Endometrial microvascular endothelial cells (primary cell): ENCODE data around the gene EVC2. TPM values are rescaled to one million over a fixed set of nuclear protein-coding genes. Genes with fewer than 3 reads are reported as not detected.

Experiments used
- in situ Hi-C: cut with HindIII; loops from 2 replicates; pipeline ENCODE4 v1.10.0; 2017; ENCODE audit warnings: low sequenced_read_pairs, low pct_unique_long_range_greater_than_20kb; ENCODE audit errors: inconsistent ontology term
- total RNA-seq: library from RNA; depleted of rRNA; stranded (reverse); fragments of >200 nt; gene quantifications from one replicate; pipeline ENCODE4 v1.2.3, GENCODE V29; 2015; ENCODE audit errors: inconsistent ontology term

The EVC2 gene, protein sequence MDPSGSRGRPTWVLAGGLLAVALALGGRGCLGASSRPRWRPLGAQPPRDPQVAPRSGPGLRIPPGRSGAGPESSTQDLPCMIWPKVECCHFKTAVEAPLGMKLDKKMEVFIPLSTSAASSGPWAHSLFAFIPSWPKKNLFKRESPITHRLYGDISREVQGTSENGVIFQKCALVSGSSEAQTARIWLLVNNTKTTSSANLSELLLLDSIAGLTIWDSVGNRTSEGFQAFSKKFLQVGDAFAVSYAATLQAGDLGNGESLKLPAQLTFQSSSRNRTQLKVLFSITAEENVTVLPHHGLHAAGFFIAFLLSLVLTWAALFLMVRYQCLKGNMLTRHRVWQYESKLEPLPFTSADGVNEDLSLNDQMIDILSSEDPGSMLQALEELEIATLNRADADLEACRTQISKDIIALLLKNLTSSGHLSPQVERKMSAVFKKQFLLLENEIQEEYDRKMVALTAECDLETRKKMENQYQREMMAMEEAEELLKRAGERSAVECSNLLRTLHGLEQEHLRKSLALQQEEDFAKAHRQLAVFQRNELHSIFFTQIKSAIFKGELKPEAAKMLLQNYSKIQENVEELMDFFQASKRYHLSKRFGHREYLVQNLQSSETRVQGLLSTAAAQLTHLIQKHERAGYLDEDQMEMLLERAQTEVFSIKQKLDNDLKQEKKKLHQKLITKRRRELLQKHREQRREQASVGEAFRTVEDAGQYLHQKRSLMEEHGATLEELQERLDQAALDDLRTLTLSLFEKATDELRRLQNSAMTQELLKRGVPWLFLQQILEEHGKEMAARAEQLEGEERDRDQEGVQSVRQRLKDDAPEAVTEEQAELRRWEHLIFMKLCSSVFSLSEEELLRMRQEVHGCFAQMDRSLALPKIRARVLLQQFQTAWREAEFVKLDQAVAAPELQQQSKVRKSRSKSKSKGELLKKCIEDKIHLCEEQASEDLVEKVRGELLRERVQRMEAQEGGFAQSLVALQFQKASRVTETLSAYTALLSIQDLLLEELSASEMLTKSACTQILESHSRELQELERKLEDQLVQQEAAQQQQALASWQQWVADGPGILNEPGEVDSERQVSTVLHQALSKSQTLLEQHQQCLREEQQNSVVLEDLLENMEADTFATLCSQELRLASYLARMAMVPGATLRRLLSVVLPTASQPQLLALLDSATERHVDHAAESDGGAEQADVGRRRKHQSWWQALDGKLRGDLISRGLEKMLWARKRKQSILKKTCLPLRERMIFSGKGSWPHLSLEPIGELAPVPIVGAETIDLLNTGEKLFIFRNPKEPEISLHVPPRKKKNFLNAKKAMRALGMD
- total RNA-seq: 4.0 TPM

DNA sequence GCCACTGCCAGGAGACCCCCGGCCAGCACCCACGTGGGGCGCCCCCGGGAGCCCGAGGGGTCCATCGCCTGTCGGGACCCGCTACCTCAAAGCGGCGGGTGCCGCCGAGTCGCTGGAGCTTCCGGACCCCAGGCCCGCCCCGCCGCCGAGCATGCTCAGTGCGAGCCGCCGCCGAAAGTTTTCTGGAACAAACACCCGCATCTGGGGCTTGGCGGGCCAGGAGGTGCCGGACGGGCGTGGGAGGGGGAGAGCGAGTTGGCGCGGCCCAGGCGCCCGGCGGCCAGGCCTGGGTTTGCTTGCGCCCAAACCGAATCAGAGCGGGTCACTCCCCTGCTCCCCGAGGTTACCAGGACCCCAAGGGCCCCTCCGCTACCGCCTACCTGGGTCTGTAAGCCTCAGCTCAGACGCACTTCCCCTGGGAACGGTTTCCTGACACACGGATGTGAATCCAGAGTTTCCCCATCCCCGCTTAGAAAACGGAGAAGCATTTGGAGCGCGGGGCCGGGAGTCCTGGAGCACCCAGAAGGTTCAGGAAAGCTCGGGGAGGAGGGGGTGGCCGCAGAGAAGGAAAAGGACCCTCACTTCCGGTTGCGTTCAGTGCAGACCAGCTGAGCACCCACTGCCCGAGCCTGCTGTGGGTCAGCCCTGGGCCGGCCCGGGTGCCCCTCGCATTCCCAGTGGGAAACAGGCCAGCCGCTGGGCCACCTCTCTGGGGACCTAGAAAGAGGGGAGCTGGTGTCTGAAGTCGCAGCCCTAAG is at the start of gene EVC2:
EVC2 (minus strand) TSS at position 111 of the 758 bp plus-strand sequence; CDS start at position 65, 46 bp downstream.
- in situ Hi-C loops: no loop called here

DNA sequence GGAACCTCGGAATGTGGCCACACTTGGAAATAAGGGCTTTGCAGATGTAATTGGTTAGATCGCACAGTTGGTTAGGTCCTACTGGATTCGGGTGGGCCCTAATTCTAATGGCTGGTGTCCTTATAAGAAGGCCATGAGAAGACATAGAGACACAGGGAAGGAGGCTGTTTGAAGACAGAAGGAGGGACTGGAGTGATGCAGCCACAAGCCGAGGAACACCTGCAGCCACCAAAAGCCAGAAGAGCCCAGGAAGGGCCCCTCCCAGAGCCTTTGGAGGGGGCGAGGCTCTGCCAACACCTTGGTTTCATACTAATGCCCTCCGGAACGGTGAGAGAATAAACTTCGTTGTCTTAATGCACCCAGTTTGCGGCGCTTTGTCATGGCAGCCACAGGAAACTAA is 49.6 kb upstream of the EVC2 start:
- in situ Hi-C loops: no loop called here

DNA sequence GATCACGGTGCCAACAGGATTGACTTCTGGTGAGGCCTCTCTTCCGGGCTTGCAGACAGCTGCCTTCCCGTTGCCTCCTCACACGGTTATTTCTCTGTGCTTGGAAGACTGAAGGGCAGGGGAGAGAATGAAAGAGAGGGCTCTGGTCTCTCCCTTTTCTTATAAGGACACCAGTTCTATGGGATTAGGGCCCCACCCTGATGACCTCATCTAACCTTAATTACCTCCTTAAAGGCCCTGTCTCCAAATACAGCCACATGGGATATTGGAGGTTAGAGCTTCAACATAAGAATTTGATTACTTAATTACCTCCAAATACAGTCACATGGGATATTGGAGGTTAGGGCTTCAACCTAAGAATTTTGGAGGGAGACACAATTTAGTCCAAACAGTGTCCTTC is 49.2 kb upstream of the EVC2 start:
- in situ Hi-C loops: no loop called here

DNA sequence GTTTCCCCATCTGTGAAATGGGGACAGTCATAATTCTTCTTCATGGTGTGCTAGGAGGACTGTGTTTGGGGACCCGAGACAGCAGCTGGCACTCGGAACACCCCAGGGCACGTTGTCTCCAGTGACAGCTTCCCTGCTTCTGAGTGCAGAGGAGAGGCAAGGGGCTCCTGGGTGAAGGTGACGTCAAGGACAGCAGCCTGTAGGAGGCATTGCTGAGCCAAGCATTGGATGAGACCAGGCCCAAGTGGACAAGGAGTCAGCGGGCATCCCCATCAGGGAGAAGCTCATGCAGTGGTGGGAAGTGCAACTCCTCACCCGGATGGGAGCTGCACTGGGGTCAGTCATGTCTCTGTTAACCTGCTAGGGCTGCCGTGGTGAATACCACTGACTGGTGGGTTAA is 48.7 kb upstream of the EVC2 start:
- in situ Hi-C loops: no loop called here

DNA sequence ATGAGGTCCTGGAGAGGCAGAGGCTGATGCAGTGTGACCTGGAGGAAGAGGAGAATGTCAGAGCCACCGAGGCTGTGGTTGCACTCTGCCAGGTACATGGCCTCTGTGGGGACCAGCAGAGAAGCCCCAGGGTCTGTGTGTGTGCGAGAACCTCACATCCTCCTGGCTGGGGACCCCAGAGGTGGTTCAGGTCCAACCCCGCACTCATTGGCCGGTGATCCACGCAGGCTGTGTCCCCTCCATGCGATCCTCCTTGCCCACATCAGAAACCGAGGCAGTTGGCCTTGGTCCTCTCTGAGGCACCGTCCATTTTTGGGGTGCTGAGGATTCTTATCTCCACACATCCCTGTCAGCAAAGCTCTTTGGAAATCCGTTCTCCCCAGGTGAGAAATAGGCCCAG is 47.9 kb upstream of the EVC2 start:
- in situ Hi-C loops: no loop called here

DNA sequence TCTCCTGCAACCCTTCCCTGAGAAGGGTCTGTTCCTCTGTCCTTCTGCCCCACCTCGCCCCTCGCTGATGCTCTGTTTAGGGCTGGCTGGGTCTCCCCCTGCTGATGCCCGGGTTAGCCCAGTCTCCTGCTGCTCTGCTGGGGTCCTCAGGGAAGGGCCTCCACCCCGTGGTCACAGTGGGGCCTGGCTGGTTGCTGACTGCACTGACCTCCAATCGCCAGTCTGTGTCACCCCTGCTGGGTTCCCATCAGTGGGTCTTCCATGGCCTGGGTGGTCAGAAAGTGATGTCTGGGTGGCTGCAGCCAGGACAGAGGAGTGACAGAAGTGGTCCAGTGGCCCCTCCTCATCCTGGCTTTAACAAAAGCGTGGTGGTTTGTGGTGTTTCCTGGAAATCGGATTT is 47.3 kb upstream of the EVC2 start:
- in situ Hi-C loops: no loop called here

DNA sequence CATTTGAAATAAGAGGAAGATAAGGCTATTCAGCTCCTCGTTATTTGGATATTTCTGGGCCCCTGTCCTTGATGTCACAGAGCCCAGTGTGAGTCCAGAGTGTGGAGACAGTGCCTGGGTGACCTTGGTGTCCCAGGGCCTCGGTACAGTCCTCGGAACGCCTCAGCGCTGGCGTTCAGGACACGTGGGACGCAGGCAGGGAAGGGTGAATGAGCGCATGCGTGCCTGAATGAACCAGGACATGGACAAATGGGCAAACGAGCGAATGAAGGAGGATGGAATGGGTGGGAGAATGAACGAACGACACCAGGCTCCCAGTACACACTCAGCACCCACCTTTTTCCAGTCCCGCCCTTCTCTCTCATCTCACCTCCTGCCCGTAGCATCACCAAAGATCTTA is 46.8 kb upstream of the EVC2 start:
- in situ Hi-C loops: no loop called here

DNA sequence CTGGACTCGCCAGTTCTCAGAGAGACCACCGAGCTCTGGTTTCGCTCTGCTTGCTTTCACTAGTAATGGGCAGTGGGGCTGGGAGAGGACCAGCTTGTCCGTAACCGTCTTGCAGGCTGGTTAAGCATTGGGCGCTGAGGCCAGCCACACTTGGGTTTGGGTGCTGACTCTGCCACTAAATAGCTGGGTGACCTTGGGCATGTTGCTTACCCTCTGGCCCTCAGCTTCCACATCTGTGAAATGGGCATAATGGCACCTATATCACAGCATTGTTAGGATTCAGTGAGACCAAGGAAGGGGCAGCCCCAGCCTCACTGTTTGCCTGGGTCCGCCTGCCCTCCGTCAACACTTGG is 46.1 kb upstream of the EVC2 start:
- in situ Hi-C loops: no loop called here

DNA sequence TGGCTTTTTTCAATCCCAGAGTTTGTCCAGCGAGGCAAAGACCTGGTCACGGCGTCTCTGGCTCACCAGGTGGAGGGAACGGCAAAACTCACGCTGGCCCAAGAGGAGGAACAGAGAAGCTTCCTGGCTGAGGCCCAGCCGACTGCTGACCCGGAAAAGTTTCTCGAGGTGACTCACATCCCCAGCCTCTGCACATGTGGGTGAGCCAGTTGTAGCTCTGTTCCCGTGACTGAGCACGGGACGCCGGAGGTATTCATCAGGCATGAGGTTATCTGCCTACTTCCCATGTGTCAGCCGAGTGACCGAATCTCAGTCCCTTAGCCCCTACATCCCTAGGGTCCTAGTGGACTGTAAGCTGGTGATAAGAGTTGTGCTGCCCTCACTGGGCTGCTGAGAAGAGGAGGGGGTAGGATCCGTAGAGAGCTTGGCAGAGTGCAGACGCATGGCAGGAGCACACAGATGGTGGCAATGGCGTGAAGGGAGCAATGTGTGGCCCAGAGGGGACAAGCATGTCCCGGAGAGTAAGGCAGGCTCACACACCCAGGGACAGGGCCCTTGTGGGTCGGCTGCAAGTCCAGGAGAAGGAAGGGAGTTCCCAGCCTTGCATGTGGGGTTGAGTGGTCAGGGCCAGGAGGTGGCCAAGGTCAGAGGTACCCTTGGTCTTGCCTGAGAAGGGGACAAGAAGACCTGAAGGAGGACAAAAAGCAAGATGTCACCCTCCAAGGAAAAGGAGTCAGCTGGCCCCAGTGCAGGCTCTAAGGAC is 45.6 kb upstream of the EVC2 start:
- in situ Hi-C loops: no loop called here

DNA sequence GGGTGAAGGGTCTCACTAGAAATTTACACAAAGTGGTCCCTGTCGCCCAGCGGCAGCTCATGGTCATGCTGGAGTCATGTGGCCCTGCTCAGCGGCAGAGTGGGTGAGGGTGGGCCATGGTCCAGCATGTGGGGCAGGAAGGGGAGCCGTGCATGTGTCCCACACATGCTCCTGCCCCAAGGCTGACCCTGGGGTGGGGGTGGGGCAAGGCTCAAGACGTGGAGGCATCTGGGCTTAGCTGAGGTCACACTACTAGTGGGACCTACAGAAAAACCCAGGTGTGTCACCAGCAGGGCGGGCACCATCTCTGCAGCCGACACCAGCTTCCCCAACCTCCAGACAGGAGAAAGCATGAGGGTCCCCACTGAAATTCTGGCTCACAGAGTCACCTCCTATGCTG is 45.0 kb upstream of the EVC2 start:
- in situ Hi-C loops: no loop called here

DNA sequence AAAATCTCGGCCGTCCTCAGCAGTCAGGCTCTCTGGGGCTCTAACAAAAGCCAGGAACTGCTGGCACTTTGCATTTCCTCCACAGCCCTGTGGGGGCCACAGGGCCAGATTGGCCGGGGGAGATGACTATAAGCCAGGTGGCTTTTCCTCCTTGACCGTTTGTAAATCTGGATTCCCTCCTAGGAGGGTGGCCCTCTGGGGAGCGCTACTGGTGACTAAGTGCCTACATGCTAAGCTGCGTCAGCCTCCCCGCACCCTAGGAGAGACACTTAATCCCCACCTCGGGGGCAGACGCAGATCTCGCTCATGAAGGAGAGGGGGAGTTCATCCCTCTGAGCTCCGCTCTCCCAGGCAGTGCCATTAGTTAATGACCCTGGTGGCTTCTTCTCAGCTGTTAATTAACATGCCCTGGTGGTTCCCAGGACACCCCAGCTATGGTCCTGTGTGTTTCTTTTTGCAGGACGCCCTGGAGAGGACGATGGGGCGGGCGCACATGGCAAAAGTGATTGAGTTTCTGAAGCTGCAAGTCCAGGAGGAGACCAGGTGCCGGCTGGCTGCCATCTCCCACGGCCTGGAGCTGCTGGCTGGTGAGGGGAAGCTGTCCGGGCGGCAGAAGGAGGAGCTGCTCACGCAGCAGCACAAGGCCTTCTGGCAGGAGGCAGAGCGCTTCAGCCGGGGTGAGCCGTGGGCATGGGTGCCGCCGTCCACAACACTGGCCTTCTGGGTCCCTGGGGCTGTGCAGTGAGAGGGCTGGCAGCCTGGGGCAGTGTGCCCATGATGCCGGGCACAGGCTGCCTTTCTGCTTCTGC is 44.2 kb upstream of the EVC2 start:
- in situ Hi-C loops: no loop called here

DNA sequence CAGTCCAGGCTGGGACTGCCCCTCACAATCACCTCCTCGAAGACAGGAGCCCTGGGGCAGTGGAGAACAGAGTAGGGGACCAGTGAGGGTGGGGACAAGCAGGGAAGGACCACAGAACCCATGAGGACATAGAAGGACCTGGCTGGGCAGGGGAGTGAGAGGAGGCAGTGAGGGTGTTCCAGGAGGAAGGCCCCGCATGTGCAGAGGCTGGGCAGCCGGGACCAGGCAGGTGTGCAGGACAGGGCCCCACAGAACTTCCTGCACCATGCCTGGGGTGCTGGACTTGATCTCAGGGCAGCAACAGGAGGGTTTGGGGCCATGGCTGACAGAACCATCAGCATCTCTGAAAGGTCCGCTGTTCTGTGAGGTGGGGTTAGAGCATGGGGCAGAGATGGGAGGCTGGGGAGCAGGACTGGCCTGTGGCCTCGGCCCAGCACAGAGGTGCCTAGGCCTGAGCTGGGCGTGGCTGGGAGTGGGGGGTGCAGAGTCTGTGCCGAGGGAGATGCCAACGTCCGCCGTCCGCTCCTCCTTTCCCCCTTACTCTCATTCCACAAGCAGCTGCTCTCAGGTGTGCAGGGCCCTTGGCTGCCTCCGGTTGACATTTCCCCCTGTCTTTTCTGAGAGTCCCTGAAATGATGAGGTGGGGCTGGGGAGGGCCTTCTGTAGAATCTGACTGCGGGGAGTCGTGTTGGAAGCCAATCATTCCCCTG is 43.5 kb upstream of the EVC2 start:
- in situ Hi-C loops: no loop called here

DNA sequence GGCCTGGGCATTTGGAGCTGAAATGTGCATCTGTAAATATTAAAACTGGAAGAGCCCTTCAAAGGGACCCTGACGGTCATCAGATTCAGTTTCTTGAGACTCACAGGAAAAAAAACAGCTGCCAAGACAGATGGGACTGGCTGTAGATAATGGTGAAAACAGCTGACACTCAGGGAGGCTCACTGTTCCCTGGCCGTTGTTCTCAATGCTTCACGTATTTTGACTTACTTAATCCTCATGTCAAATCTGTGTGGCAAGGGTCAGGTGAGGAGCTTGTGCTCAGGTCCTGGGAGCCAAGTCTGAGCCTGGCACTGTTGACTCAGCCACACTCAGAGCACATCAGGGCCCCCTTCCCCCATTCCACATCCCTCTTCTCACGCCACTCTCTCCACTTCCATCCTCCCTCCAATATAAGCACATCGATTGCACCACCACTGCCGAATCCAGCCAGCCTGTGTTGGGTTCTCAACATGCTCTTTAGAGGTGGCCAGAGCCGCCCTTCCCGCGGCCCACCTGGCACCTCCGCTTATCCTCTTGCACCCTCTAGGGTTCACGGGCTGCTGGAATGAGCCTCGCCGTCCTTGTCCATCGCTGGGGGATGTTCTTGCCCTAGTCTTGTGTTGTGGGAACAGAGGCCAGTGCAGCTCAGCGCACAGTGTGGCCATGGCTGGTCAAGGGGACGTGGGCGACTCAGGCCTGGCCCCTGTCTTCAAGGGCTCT is 42.7 kb upstream of the EVC2 start:
- in situ Hi-C loops: no loop called here

DNA sequence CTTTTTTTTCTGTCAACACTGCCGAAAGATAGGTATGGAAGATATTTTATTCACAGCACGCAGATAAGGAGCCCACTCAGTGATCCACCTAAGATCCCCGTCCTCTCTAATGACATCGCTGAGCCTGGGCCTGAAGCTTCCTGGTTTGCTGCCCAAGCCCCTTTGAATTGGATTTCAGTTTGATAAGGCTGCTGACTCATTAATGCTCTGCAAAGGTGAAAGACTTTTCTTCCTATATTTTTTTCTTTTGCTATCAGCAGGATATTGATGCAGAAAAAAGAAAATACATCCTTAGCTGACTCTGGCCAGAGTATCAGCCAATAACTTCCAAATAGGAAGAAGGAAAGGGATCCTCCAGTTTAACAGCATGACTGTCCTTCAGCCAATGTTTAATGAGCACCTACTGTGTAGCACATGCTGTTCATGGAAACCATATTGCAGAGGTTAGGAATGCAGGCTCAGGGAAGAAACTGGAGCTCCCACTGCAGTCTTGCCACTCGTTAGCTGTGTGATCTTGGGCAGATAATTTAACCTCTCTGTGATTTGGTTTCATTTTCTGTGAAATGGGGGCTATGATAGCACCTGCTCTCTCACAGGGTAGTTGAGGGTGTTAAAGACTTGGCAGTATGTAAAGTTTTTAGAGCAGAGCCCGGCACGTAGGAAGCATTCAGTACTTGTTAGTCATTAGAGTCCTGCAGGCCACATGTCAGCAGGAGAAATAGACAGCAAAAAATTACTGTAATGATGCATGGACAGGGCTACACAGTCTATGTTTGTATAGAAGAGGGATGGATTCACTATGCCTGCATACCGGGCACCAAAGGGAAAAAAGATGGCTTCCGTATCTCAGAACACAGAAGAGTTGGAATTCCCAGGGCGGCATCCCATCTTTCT is 41.9 kb upstream of the EVC2 start:
- in situ Hi-C loops: no loop called here

DNA sequence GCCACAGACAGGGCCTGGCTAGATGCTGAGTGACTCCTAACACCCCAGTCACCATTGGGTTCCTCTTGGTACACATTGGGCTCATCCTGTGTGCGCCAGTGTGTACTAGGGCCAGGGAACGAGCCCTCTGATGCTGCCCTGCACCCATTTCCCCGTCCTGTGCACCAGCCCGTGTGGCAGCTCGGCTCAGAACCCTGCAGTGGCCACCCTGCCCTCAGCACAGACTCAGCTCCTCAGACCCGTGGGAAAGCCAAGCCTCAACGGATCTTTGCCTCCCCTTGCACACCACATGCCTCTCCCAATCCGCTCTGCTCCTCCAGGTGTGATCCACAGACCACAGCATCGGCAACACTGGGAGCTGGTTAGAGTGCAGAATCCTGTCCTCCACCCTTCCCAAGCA is 41.2 kb upstream of the EVC2 start:
- in situ Hi-C loops: no loop called here
